ENCODE results near the gene CARMIL1. TPM values are rescaled to one million over a fixed set of nuclear protein-coding genes. Genes with fewer than 3 reads are reported as not detected.

Gene CARMIL1
- total RNA-seq, 1 donor from 2014 or later, result 21.7 TPM

DNA sequence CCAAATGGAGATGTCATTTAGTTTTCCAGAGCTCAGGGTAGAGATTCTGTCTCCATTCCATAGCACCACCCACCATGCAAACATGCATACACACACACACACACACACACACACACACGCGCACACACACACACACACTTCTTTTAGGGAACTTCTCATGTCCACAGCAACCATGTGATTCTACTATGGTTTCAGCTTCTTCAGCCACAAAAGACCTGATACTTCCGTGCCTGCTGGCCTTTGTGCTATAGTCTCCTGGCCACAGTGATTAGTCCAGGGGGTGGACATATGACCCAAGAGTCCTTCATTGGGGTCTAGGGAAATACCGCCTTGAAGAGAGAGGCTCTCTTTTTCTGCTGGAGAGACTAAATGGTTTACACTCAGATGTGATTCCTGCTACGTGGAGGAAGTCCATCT is 53.5 kb downstream of the CARMIL1 start:
- DNase-seq (ENCODE audit: low spot score), result no peak

- no peak for DNase-seq (ENCODE audit: low spot score)
Measured at GRCh38 chr6:25333471-25333870, 54.3 kb downstream of the CARMIL1 start.

GRCh38 chr6:25334793-25335192 is 55.6 kb downstream of the CARMIL1 start:
- no peak for DNase-seq (ENCODE audit: low spot score)

GRCh38 chr6:25336996-25337395 is 57.8 kb downstream of the CARMIL1 start:
- DNase-seq (ENCODE audit: low spot score), result peak; percentile 66

DNA sequence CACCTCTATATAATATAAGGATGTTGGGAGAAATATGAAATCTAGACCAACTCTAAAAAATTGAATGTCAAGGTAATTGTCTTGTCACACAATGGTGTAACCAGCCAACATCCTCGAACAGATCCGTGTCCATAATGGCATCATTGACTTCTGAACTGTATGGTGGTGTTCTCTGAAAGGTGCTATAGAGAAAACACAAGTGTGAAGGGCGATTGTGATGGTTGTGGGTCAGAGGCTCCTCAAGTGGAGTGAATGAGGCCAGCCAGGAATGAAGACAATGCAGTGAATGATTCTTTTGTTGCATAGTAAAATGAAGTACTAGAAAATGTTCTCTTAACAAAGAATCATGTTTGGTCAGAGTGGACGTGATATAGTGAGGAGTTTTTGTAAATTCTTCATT is 58.3 kb downstream of the CARMIL1 start:
- no peak for DNase-seq (ENCODE audit: low spot score)

- DNase-seq (ENCODE audit: low spot score), result no peak
Measured at GRCh38 chr6:25340431-25341202, 61.4 kb downstream of the CARMIL1 start.

GRCh38 chr6:25341203-25341552 is 62.0 kb downstream of the CARMIL1 start:
- DNase-seq (ENCODE audit: low spot score), result no peak

DNA sequence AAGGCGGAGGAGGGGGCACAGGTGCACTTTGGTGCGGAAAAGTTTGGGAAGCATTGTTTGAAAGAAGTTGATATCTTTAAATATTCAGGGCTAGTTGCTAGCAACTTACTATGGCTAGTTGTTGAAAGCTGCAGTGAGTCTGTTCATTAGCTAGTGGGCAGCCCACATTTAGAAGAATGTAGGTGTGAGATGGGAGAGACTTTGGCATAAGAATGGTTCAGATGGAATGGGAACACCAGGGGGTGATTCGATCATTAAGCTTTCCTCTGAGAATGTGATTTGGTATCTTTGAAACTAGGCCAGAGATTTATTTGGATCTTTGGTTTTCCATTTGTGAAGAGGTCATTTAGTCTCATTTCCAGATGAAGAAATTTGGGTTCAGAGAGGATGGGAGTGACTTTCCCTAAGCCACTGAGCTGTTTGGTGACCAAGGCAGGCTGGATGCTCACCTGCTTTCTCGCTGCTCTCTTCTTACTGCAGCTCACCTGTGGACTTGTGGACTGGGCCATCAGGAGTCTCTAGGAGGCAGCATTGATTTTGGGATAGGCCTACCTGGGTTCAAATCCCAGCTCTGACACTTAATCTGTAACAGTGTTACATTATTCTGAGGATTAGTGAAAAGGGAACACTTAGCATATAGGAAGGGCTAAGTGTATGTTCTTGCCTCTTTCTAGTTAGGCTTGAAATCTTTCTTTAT is 62.9 kb downstream of the CARMIL1 start:
- no peak for DNase-seq (ENCODE audit: low spot score)

GRCh38 chr6:25342802-25343201 is 63.6 kb downstream of the CARMIL1 start:
- peak; percentile 86 for DNase-seq (ENCODE audit: low spot score)

- no peak for DNase-seq (ENCODE audit: low spot score)
Measured at GRCh38 chr6:25343984-25344383, 64.8 kb downstream of the CARMIL1 start.

DNA sequence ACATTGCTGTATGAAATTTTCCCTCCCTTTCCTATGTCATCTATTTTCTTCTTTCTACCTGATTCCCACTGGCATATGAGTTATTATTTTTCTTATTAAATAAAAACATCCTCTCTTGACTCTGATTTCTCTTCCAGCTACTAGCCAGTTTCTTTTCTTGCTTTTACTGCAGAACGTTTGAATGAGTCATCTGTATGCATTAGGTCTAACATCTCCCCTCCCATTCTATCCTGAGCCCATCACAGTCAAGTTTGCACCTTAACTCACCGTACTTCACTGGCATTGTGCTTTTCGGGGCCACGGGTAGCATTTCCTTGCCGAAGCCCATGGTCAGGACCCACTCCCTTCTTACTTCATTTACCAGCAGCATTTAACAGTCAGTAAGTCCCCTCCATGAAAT is 65.7 kb downstream of the CARMIL1 start:
- DNase-seq (ENCODE audit: low spot score), result no peak

DNA sequence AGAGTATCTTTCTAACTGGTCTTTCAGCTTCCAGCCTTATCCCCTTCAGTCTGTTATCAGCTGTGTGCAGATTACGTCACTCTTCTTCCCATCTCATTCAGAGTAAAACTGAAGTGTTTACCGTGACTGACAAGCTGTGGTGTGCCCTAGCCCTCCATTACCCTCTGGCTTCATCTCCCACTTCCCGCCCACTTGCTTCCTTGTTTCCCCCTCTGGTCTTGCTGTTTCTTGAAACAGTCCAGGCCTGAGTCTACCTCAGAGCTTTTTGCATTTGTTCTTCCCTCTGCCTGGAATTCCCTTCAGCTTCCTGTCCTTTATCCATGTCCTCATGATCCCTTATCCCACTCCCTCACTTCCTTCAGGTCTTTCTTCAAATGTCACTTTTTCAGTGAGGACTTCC is 66.9 kb downstream of the CARMIL1 start:
- DNase-seq (ENCODE audit: low spot score), result no peak

GRCh38 chr6:25350573-25350972 is 71.4 kb downstream of the CARMIL1 start:
- no peak for DNase-seq (ENCODE audit: low spot score)

DNA sequence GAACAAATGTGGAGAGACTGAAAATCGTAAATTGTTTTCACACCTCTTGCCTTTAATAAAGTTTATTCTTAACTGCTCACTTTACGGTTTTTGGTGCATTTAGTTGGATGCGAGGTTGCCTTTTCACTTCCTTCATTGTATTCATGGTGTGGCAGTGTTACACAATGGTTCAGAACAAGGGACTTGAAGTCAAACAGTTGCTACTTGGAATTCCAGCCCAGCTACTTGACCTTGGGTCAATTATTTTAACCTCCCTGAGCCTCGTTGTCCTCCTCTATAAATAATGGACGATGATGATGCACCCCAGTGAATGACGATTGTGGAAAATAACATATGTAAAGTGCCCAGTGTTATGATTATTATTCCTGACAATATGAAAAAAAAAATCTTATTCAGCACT is 72.3 kb downstream of the CARMIL1 start:
- DNase-seq (ENCODE audit: low spot score), result no peak

GRCh38 chr6:25352285-25352684 is 73.1 kb downstream of the CARMIL1 start:
- no peak for DNase-seq (ENCODE audit: low spot score)

GRCh38 chr6:25354078-25354932 is 75.1 kb downstream of the CARMIL1 start:
- DNase-seq (ENCODE audit: low spot score), result peak; percentile 50

GRCh38 chr6:25359191-25359861 is 80.2 kb downstream of the CARMIL1 start:
- DNase-seq (ENCODE audit: low spot score), result peak; percentile 14

GRCh38 chr6:25359891-25360290 is 80.7 kb downstream of the CARMIL1 start:
- DNase-seq (ENCODE audit: low spot score), result no peak

- DNase-seq (ENCODE audit: low spot score), result no peak
Measured at GRCh38 chr6:25360621-25361020, 81.4 kb downstream of the CARMIL1 start.

GRCh38 chr6:25363427-25363826 is 84.3 kb downstream of the CARMIL1 start:
- no peak for DNase-seq (ENCODE audit: low spot score)

DNA sequence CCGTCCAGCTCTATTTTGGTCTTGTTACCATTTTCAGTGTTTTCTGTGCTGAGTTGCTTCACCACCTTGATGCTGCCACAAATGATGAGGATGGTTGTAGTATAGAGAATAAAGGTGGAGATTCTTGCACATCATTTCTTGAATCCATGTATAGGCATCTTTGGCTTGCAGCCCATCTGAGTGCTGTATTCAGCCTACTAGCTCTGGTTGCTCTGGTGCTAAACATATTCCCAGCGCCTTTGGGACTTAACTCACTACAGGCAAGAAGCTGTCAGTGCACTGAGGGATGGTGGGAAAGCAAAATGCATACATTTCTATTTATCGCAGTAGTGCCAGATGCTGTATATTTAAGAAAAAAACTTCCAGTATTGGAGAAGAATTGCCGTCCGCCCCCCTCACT is 86.0 kb downstream of the CARMIL1 start:
- DNase-seq (ENCODE audit: low spot score), result no peak
